CD4-positive, alpha-beta memory T cell (primary cell): Measurements from ENCODE around the gene SAA2. TPM values are rescaled to one million over a fixed set of nuclear protein-coding genes. Genes with fewer than 3 reads are reported as not detected.
"Not testable (repeated sequence)": the region's sequence is repeated elsewhere in the genome, so short reads cannot be mapped to it uniquely, and the experiment has no call there.

Experiments
- CTCF ChIA-PET: fragments of 350-600 bp; sonication (Branson Sonifier 250); formaldehyde crosslinking; loops from one replicate; lab custom pipeline; 2021; ENCODE audit warnings: inconsistent platforms; ENCODE audit not compliant: partially characterized antibody; lab: Charles Lee
- POLR2A ChIA-PET: fragments of 350-600 bp; sonication (Branson Sonifier 250); formaldehyde crosslinking; loops from one replicate; lab custom pipeline; 2021; ENCODE audit not compliant: partially characterized antibody; lab: Charles Lee
- DNase-seq, 5 donors: peaks; one replicate each; pipeline versions ENCODE4 v3.0.0 to v3.0.0-alpha.2; 2020 to 2022; ENCODE audit warnings: mixed read lengths in 1 of 5
- H3K27ac ChIP-seq: one replicate; pipeline ENCODE4 v1.7.0; 2013; ENCODE audit warnings: low read depth, low read length
- H3K27me3 ChIP-seq: 2 replicates; pipeline ENCODE4 v1.7.0; 2013; ENCODE audit warnings: mild to moderate bottlenecking, low read length, moderate library complexity; ENCODE audit not compliant: insufficient read depth
- H3K36me3 ChIP-seq: 2 replicates; pipeline ENCODE4 v1.7.0; 2013; ENCODE audit warnings: mild to moderate bottlenecking, low read length, moderate library complexity; ENCODE audit not compliant: insufficient read depth
- H3K4me1 ChIP-seq: 2 replicates; pipeline ENCODE4 v1.7.0; 2013; ENCODE audit warnings: mild to moderate bottlenecking, low read length, moderate library complexity; ENCODE audit not compliant: insufficient read depth
- H3K4me3 ChIP-seq, 2 donors: one replicate each; pipeline ENCODE4 v1.7.0; 2013; ENCODE audit warnings: low read length in 2 of 2, mild to moderate bottlenecking in 1 of 2
- H3K9me3 ChIP-seq, 2 donors: one replicate each; pipeline ENCODE4 v1.7.0; 2013; ENCODE audit warnings: low read length in 2 of 2, control low read depth in 1 of 2; ENCODE audit not compliant: control insufficient read depth in 1 of 2
- H3K27ac Mint-ChIP-seq, 7 donors: one replicate each; pipeline ENCODE4 v1.8.0; 2020 to 2021; ENCODE audit warnings: mixed read lengths in 7 of 7, mild to moderate bottlenecking in 6 of 7, inconsistent platforms in 3 of 7, moderate library complexity in 3 of 7
- H3K27me3 Mint-ChIP-seq, 2 donors: one replicate each; pipeline ENCODE4 v1.8.0; 2020 to 2021; ENCODE audit warnings: mixed read lengths in 2 of 2
- H3K36me3 Mint-ChIP-seq, 2 donors: one replicate each; pipeline ENCODE4 v1.8.0; 2020 to 2021; ENCODE audit warnings: mixed read lengths in 2 of 2, inconsistent platforms in 1 of 2, mild to moderate bottlenecking in 1 of 2
- H3K4me1 Mint-ChIP-seq, 4 donors: one replicate each; pipeline ENCODE4 v1.8.0; 2020 to 2021; ENCODE audit warnings: mixed read lengths in 4 of 4, mild to moderate bottlenecking in 1 of 4
- H3K4me3 Mint-ChIP-seq, 8 donors: one replicate each; pipeline ENCODE4 v1.8.0; 2020 to 2021; ENCODE audit warnings: mixed read lengths in 8 of 8, mild to moderate bottlenecking in 7 of 8, moderate library complexity in 6 of 8, inconsistent platforms in 3 of 8
- H3K9me3 Mint-ChIP-seq, 8 donors: one replicate each; pipeline ENCODE4 v1.8.0; 2020 to 2021; ENCODE audit warnings: mixed read lengths in 8 of 8, mild to moderate bottlenecking in 5 of 8, inconsistent platforms in 3 of 8, moderate library complexity in 1 of 8
- intact Hi-C: fragments of 100-400 bp; cut with micrococcal nuclease; formaldehyde crosslinking; loops from one replicate; pipeline ENCODE4 v1.15.1; 2023
- polyA plus RNA-seq, 2 donors: library from polyadenylated mRNA; unstranded; fragments of 300-500 nt; fragmentation: Illumina TruSeq; gene quantifications; one replicate each; pipeline ENCODE4 v1.2.3, GENCODE V29; 2021
- total RNA-seq, 2 experiments: library from RNA; stranded (reverse); gene quantifications; one replicate each; pipeline ENCODE4 v1.2.3, GENCODE V29; 2021

The SAA2 gene
- total and polyA plus RNA-seq, 4 experiments from 2014 or later, result not detected

DNA sequence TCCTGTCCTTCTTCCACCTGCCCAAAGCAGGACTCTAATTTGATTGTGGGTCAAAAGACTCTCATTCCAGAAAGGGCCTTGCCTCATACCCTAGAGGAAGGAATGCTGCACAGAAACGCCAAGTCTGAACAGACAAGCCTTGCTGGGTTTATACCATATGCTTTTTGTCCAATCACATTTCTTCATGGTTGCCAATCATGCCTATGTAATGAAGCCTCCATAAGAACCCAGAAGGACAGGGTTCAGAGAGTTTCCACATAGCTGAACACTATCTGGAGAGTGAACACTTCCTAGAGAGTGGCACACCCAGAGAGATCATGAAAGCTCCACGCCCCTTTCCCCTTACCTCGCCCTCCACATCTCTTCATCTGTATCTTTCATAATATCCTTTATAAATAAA is 4.8 kb upstream of the SAA2 start:
- intact Hi-C loops, result no loop called here
- POLR2A ChIA-PET, result no interaction called here
- CTCF ChIA-PET, result interaction anchor here (1.4 kb wide), 1 partner anchor 9 kb away, joined by 4 read pairs; no protein-coding TSS in a partner anchor
- Mint-ChIP-seq H3K4me1 (no peaks in the 10 kb centered on the region), H3K27ac (no peak overlapping the region), H3K9me3 (peaks cover 0 to 2% (median 0%) of the 10 kb centered on the region in 8 donors), H3K36me3 (no peaks in the 10 kb centered on the region), H3K4me3 (no peak overlapping the region), H3K27me3 (peaks cover 1 to 2% of the 10 kb centered on the region in 2 donors)
- H3K27ac ChIP-seq, result no peak overlapping the region
- H3K4me1 ChIP-seq, result no peaks in the 10 kb centered on the region
- no peak for DNase-seq
- no peaks in the 10 kb centered on the region for H3K9me3 ChIP-seq
- no peaks in the 10 kb centered on the region for H3K27me3 ChIP-seq
- no peak overlapping the region for H3K4me3 ChIP-seq
- no peaks in the 10 kb centered on the region for H3K36me3 ChIP-seq

DNA sequence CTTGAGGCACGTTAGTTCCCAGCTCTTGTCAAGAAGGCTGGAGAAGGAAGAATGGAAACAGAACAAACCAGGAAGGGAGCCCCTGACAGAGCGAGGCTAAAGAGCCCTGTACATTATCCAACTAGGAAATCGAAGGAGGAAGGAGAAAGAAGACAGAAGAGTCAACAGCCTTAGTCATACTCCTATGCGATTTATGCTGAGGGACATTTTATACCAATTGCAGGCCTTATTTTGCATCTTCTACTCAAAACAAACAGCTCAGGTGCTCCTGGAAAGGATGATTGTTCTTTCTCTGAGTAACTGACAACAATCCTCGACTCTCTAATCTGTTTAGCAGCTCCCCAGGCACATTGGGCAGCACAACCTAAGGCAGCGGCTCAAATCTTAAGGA is 1.3 kb downstream of the SAA2 start:
- H3K4me3 ChIP-seq, H3K27me3 Mint-ChIP-seq, DNase-seq, H3K9me3 Mint-ChIP-seq, H3K36me3 ChIP-seq, H3K4me1 ChIP-seq, H3K27me3 ChIP-seq, H3K9me3 ChIP-seq, CTCF ChIA-PET, H3K36me3 Mint-ChIP-seq: not testable (repeated sequence)
- Mint-ChIP-seq H3K27ac (peak overlapping the region; percentile 78 to 95 (median 92)), H3K4me1 (peaks cover 10 to 27% (median 18%) of the 10 kb centered on the region in 4 donors), H3K4me3 (peak overlapping the region in 7 of 8 donors; percentile 72 to 90 (median 86))
- intact Hi-C loops, result loop anchor here (10.0 kb wide), 2 partner anchors 408 to 518 kb away; no protein-coding TSS in a partner anchor
- POLR2A ChIA-PET, result interaction anchor here (0.6 to 1.1 kb wide), 2 partner anchors 147 to 1179 kb away, joined by 3 read pairs; partner anchors contain the start of gene LDHA
- peak overlapping the region; percentile 43 for H3K27ac ChIP-seq

DNA sequence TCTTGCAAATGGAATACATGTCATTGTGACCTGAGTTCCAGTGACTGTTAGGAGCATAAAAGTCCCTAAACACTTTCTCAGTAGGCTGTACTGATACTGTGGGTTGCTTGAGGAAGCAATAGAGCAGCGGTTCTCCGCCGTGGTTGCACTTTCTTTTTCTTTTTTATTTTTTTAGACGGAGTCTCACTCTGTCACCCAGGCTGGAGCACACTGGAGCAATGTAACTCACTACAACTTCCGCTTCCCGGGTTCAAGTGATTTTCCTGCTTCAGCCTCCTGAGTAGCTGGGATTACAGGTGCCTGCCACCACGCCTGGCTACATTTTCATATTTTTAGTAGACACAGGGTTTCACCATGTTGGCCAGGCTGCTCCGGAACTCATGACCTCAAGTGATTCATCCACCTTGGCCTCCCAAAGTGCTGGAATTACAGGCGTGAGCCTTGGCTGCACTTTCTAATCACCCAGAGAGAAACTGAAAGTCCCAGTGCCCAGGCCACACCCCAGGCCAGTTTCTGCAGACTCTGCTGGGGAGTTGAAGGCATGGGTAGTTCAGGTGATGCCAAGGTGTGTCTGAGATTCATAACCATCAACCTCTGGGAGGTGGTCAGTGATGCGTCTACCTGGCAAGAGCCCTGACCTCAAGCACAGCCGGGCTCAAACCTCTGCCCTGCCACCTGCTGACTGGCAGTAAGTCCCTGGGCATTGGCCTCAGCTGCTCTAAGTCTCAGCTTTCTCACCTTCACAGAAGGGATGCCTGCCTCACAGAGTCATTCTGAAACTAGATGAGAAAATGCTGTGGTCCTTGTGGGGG is 1.9 kb downstream of the SAA2 start:
- H3K36me3 ChIP-seq, CTCF ChIA-PET, H3K4me1 ChIP-seq, H3K27me3 ChIP-seq, H3K9me3 ChIP-seq, H3K9me3 Mint-ChIP-seq, H3K36me3 Mint-ChIP-seq, H3K27me3 Mint-ChIP-seq: not testable (repeated sequence)
- peak; percentile 22 to 51 (median 41) for DNase-seq
- intact Hi-C loops, result loop anchor here (10.0 kb wide), 2 partner anchors 408 to 518 kb away; no protein-coding TSS in a partner anchor
- peak overlapping the region in 1 of 2 donors; percentile 22 for H3K4me3 ChIP-seq
- peak overlapping the region; percentile 78 to 95 (median 92) for H3K27ac Mint-ChIP-seq
- POLR2A ChIA-PET, result interaction anchor here (0.6 to 1.4 kb wide), 3 partner anchors 76 to 148 kb away, joined by 3 read pairs; partner anchors contain the start of genes GTF2H1, HPS5, LDHA and SAAL1
- H3K27ac ChIP-seq, result peak overlapping the region; percentile 43
- peaks cover 10 to 27% (median 18%) of the 10 kb centered on the region in 4 donors for H3K4me1 Mint-ChIP-seq
- peak overlapping the region; percentile 72 to 90 (median 84) for H3K4me3 Mint-ChIP-seq

DNA sequence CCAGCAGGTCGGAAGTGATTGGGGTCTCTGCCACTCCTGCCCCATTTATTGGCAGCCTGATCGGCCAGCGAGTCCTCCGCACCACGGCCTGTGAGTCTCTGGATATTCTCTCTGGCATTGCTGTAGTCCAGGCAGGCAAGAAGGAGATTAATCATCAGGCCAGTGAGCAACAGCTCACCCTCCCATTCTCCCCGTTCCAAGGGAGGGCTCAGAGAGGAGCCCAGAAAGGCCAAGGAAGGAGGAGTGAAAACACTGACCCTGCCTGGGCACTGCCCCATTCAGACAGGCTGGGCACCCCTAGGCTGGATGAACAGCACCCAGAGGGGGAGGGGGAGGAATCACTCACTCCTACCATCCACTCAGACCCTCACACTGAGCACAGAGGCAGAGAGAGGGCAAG is 3.1 kb downstream of the SAA2 start:
- H3K4me3 ChIP-seq, result no peak overlapping the region
- no peak for DNase-seq
- H3K27ac ChIP-seq, result no peak overlapping the region
- peaks cover 8% of the 10 kb centered on the region for H3K4me1 ChIP-seq
- H3K4me1 Mint-ChIP-seq, result peaks cover 10 to 27% (median 18%) of the 10 kb centered on the region in 4 donors
- no peaks in the 10 kb centered on the region for H3K9me3 ChIP-seq
- peak overlapping the region in 4 of 7 donors; percentile 15 to 88 (median 26) for H3K27ac Mint-ChIP-seq
- H3K4me3 Mint-ChIP-seq, result peak overlapping the region in 1 of 8 donors; percentile 6
- POLR2A ChIA-PET, result interaction anchor here (1.0 to 1.4 kb wide), 2 partner anchors 77 to 139 kb away, joined by 3 read pairs; partner anchors contain the start of genes GTF2H1, HPS5 and SAAL1
- intact Hi-C loops, result loop anchor here (10.0 kb wide), 2 partner anchors 409 to 519 kb away; no protein-coding TSS in a partner anchor
- no peaks in the 10 kb centered on the region for H3K36me3 Mint-ChIP-seq
- peaks cover 0 to 3% (median under 1%) of the 10 kb centered on the region in 8 donors for H3K9me3 Mint-ChIP-seq
- H3K36me3 ChIP-seq, result no peaks in the 10 kb centered on the region
- CTCF ChIA-PET, result interaction anchor here (1.8 kb wide), 1 partner anchor 11 kb away, joined by 4 read pairs; no protein-coding TSS in a partner anchor
- H3K27me3 Mint-ChIP-seq, result peaks cover 0 to 4% of the 10 kb centered on the region in 2 donors
- H3K27me3 ChIP-seq, result no peaks in the 10 kb centered on the region

DNA sequence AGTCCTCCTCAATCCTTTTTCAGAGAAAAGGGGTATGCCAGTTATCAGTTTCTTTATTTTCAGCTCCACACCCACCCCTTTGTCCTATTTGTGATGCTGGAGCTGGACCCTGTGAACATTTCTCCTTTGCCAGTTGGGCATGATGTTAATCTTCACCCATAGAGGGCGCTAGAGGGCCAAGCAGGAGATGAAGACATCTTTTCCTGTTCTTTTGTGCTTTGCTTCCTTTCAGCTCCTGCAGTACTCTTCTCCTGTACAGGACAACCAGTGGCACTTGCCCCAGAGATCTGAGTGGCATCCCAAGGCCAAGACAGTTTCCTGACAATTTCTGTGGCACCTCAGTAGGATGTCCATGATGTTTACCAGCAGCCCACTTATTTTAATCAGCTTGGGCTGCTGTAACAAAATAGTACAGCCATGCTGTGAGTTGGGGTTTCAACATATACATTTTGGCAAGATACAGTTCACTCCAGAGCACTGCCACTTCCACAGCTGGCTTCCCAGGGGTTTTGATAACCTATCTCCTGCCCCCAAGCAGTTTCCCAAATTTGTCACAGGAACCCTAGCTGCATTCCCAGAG is 4.6 kb downstream of the SAA2 start:
- Mint-ChIP-seq H3K4me3 (peak overlapping the region in 1 of 8 donors; percentile 46), H3K27me3 (peaks cover 8 to 9% of the 10 kb centered on the region in 2 donors), H3K9me3 (peaks cover 0 to 4% (median under 1%) of the 10 kb centered on the region in 8 donors), H3K4me1 (peaks cover 10 to 27% (median 18%) of the 10 kb centered on the region in 4 donors), H3K36me3 (no peaks in the 10 kb centered on the region), H3K27ac (peak overlapping the region in 6 of 7 donors; percentile 2 to 48 (median 24))
- Histone ChIP-seq H3K27ac (no peak overlapping the region), H3K4me3 (no peak overlapping the region), H3K27me3 (peaks cover 3% of the 10 kb centered on the region), H3K9me3 (no peaks in the 10 kb centered on the region), H3K4me1 (peaks cover 8% of the 10 kb centered on the region), H3K36me3 (no peaks in the 10 kb centered on the region)
- intact Hi-C loops, result loop anchor here (1.0 to 10.0 kb wide), 4 partner anchors 283 to 521 kb away; partner anchors contain the start of gene TSG101
- ChIA-PET POLR2A (interaction anchor here (1.0 to 1.6 kb wide), 7 partner anchors 71 to 375 kb away, joined by 3 to 6 read pairs (median 4); partner anchors contain the start of genes HPS5, LDHA and TSG101), CTCF (interaction anchor here (0.6 to 2.2 kb wide), 41 partner anchors 8 to 523 kb away, joined by 3 to 18 read pairs (median 4); partner anchors contain the start of genes GTF2H1, HPS5, LDHA and SAAL1)
- DNase-seq, result peak; percentile 71 to 79 (median 73)

DNA sequence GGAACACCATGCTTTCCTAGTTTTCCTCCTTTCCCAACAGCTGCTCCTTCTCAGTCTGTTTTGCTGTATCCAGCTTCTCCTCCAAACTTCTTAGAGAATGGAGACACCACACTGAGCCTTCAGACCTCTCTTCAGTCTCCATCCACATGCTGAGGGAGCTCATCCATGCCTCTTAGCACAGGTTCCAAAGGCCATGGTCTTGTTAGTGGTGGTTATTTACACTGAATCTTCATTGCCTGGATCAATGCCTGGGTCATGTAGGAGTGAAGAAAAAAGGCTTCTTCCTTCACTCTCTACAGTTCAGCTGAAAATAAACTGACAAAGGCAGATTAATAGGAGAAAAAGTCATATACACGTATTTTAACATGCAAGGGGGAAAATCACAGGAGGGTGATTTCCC is 8.8 kb downstream of the SAA2 start:
- intact Hi-C loops, result loop anchor here (5.0 to 10.0 kb wide), 3 partner anchors 288 to 525 kb away; partner anchors contain the start of gene TSG101
- no peaks in the 10 kb centered on the region for H3K36me3 Mint-ChIP-seq
- no peak overlapping the region for H3K27ac Mint-ChIP-seq
- DNase-seq, result no peak
- H3K9me3 ChIP-seq, result no peaks in the 10 kb centered on the region
- peaks cover 4 to 7% (median 4%) of the 10 kb centered on the region in 4 donors for H3K4me1 Mint-ChIP-seq
- no peak overlapping the region for H3K27ac ChIP-seq
- H3K36me3 ChIP-seq, result no peaks in the 10 kb centered on the region
- ChIA-PET POLR2A (no interaction called here), CTCF (no interaction called here)
- peaks cover 0 to 3% (median under 1%) of the 10 kb centered on the region in 8 donors for H3K9me3 Mint-ChIP-seq
- H3K27me3 Mint-ChIP-seq, result peaks cover 12 to 24% of the 10 kb centered on the region in 2 donors
- peaks cover 4% of the 10 kb centered on the region for H3K4me1 ChIP-seq
- H3K27me3 ChIP-seq, result peaks cover 3% of the 10 kb centered on the region
- H3K4me3 Mint-ChIP-seq, result no peak overlapping the region
- H3K4me3 ChIP-seq, result no peak overlapping the region
